Stimulated activated naive CD8-positive, alpha-beta T cell treated with anti-CD3 and anti-CD28 coated beads, Interleukin-15, Interleukin-2, amounts not matched to agents 100 U/mL and 50 U/mL, for 24 hours (primary cell): ENCODE results near the gene WDR45.

ENCODE experiments used
- ATAC-seq: fragments of 150-1000 bp; cut with Tn5 transposase; one replicate; pipeline ENCODE4 v1.10.0; 2021
- DNase-seq: peaks from one replicate; pipeline ENCODE4 v3.0.0; 2021

Gene WDR45

GRCh38 chrX:49043220-49043986 is 36.3 kb downstream of the WDR45 start, which contains the start of gene TFE3:
Gene TFE3 (minus strand): TSS chrX:49043357. CDS start chrX:49043226, 131 bp downstream.
- ATAC-seq (peak; percentile 93), DNase-seq (peak; percentile 92)

DNA sequence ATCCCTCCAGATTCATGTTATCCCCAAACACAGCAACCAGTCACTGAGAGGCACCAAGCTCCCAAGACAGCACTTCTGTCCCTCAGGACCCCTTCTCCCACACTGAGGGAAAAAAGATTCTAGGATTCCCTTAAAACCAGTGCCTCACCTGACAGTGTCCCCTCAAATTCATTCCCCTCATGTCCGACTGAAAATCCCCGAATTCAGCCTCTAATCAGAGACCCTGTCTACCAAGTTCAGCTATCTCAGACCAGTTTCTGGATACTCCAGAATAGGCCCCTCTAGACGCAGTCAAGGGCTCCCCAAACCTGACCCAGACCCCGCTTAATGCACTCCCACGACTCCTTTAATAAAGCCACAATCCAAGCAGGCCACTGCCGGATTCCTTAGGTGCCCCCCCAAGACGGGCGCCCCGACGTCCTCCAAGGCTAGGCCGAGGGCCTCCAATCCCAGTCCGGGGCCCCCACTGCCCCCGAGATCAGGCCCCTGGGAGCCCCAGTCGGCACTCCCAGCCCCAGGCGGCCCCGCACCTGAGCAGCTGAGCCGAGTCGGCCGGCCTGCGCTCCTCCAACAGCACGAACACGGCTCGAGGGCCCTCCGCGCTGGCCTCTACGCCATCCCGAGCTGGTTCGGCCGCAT is 37.0 kb downstream of the WDR45 start:
- no peak for ATAC-seq

GRCh38 chrX:49041744-49042580 is 37.7 kb downstream of the WDR45 start:
- DNase-seq = peak; percentile 8
- ATAC-seq = no peak

More for the DNA sequence above, 37.0 kb downstream of the WDR45 start:
- no peak for DNase-seq

DNA sequence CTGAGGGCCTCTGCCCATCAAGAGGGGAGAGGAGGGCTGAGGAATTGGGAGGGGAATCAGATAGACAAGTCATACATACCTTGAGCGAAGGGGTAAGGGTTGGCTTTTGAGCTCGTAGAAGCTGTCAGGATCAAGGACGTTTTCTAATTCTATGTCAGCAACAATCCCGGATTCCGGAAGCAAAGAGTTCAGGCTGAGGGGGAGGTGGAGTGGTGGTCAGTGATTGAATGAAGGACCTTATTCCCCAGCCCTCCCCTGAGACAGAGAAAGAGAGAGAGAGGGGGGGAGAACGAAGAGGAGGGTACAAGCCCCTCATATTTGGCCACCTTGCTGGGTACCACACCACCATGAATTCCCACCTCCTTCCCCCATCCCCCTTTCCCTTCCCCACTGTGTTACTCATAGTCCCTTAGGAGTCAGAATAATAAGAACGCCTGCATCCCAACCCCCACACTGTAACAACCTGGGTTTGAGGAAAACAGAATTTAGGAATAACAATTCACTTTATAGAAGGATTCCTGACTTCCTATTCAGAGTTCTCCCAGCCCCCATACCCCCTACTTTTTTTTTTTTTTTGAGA is 39.2 kb downstream of the WDR45 start:
- no peak for DNase-seq
- ATAC-seq = no peak

GRCh38 chrX:49039598-49040375 is 39.9 kb downstream of the WDR45 start:
- DNase-seq (peak; percentile 55), ATAC-seq (peak; percentile 34)

- no peak for DNase-seq
- ATAC-seq = no peak
These were observed 41.7 kb downstream of the WDR45 start for GRCh38 chrX:49037883-49038475.

DNA sequence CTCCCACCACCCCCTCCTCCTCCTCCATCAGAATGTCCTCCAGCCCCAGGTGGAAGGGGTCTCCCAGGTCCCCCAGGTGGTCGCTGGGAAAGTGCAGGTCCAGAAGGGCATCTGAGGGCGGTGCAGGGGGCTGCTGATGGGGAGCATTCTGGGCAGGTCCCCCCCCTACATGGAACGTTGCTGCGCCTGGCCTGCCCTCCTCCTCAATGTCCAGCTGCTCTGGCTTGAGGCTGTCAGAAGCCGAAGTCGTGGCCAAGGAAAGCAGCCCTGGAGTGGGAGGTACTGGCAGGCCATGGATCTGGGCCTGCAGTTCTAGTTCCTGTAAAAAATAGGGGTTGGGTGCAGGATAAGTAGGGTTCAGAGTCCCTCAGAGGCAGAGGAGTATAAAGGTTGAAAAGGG is 49.4 kb downstream of the WDR45 start:
- ATAC-seq (no peak), DNase-seq (no peak)

DNA sequence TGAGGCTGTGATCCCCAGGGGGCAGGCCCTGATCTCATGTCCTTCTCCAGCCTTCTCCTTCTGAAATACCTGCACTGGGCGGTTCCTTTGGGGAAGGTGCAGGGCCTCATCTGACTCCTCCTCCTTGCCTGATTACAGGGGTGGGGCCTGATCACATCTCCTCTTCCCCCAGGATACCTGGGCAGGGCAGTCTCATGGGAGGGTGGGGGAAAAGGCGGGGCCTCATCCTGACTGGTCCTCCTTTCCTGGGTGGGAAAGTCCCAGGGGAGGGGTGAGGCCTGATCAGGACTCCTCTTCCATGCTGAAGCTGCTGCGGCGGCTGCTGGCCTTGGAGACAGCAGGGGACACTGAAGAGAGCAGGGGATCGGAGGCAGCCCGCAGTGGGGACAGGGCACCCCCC is 49.8 kb downstream of the WDR45 start:
- no peak for ATAC-seq
- DNase-seq = no peak
